GM12878 (cell line): ENCODE data around the gene OMP. TPM values are rescaled to one million over a fixed set of nuclear protein-coding genes. Genes with fewer than 3 reads are reported as not detected.

Source experiments
- ATAC-seq: fragments of 200-7000 bp; cut with Tn5 transposase; 3 replicates; pipeline ENCODE4 v1.9.1; 2020; ENCODE audit warnings: mild to moderate bottlenecking, moderate library complexity
- BruUV-seq: library from RNA; stranded (reverse); fragments of 400-500 nt; replicated peaks from 2 replicates; lab custom pipeline; 2021; lab: Mats Ljungman, UMichigan
- CTCF ChIA-PET: fragments of 300-600 bp; sonication (Branson Sonifier 250); formaldehyde crosslinking; extraction: SDS; loops from one replicate; lab custom pipeline; 2021; ENCODE audit warnings: inconsistent platforms; lab: Yijun Ruan, JAX
- POLR2A ChIA-PET: fragments of 350-600 bp; formaldehyde crosslinking; extraction: SDS; loops from one replicate; lab custom pipeline; 2021; ENCODE audit warnings: inconsistent platforms; lab: Charles Lee
- RAD21 ChIA-PET: fragments of 300-600 bp; sonication (Branson Sonifier 250); formaldehyde crosslinking; loops from one replicate; lab custom pipeline; 2023; ENCODE audit warnings: antibody characterized with exemption; ENCODE audit not compliant: unreplicated experiment; lab: Charles Lee
- SMC1A ChIA-PET: fragments of 300-600 bp; sonication (Branson Sonifier 250); formaldehyde crosslinking; loops from one replicate; lab custom pipeline; 2023; ENCODE audit not compliant: unreplicated experiment, uncharacterized antibody; lab: Charles Lee
- DNase-seq: peaks from one replicate; pipeline ENCODE4 v3.0.0-alpha.2; 2011; ENCODE audit warnings: low read depth, low spot score
- FAIRE-seq: peaks from 3 replicates; lab custom pipeline; 2011; peaks lifted over from hg19 to GRCh38; lab: Jason Lieb, UNC
- H2AFZ ChIP-seq: 2 replicates; pipeline ENCODE4 v1.6.0; 2011; ENCODE audit warnings: low read depth, low read length, control low read depth; ENCODE audit not compliant: control insufficient read depth
- H3K27ac ChIP-seq: 2 replicates; pipeline ENCODE4 v1.5.1; 2011; ENCODE audit warnings: control low read depth; ENCODE audit not compliant: control insufficient read depth, insufficient read depth
- H3K27me3 ChIP-seq, 2 experiments: replicated peaks in 1 of 2; 2 replicates each; pipeline versions ENCODE4 v1.6.0 to v1.6.1; 2011; ENCODE audit warnings: low read length in 1 of 2; ENCODE audit not compliant: control insufficient read depth in 2 of 2, insufficient read depth in 2 of 2
- H3K36me3 ChIP-seq, 2 experiments: 2 replicates each; pipeline ENCODE4 v1.5.1; 2011; ENCODE audit warnings: low read length in 1 of 2; ENCODE audit not compliant: control insufficient read depth in 2 of 2, insufficient read depth in 2 of 2
- H3K4me1 ChIP-seq: 2 replicates; pipeline ENCODE4 v1.6.1; 2011; ENCODE audit warnings: mild to moderate bottlenecking, low read length, moderate library complexity, mixed read lengths; ENCODE audit not compliant: control insufficient read depth, insufficient read depth
- H3K4me2 ChIP-seq: 2 replicates; pipeline ENCODE4 v1.6.0; 2011; ENCODE audit warnings: control low read depth; ENCODE audit not compliant: control insufficient read depth, insufficient read depth
- H3K4me3 ChIP-seq: fragments of 200-600 bp; sonication (generic); 2 replicates; pipeline ENCODE4 v1.5.1; 2016
- H3K79me2 ChIP-seq: 2 replicates; pipeline ENCODE4 v1.6.0; 2011; ENCODE audit warnings: low read length; ENCODE audit not compliant: control insufficient read depth, insufficient read depth
- H3K9ac ChIP-seq: 2 replicates; pipeline ENCODE4 v1.8.0; 2011; ENCODE audit warnings: low read length, control low read depth, mixed read lengths; ENCODE audit not compliant: control insufficient read depth, insufficient read depth
- H3K9me3 ChIP-seq: replicated peaks from 3 replicates; pipeline ENCODE4 v1.5.1; 2011; ENCODE audit warnings: mild to moderate bottlenecking, low read length; ENCODE audit not compliant: control insufficient read depth, insufficient read depth
- H4K20me1 ChIP-seq: 2 replicates; pipeline ENCODE4 v1.6.0; 2011; ENCODE audit not compliant: control insufficient read depth, insufficient read depth
- BCL11A ChIP-seq: IDR thresholded peaks from 2 replicates; pipeline ENCODE4 v1.6.1; 2011; ENCODE audit warnings: low read depth, low read length
- CHD2 ChIP-seq: IDR thresholded peaks from 2 replicates; pipeline ENCODE4 v1.6.1; 2011; ENCODE audit warnings: low read depth, low read length, improper control_type of control experiment, borderline replicate concordance
- FOS ChIP-seq: IDR thresholded peaks from 3 replicates; pipeline ENCODE4 v1.6.1; 2011; ENCODE audit warnings: borderline replicate concordance; ENCODE audit not compliant: insufficient read length; ENCODE audit errors: extremely low read depth
- IRF4 ChIP-seq: IDR thresholded peaks from 2 replicates; pipeline ENCODE4 v1.6.1; 2011; ENCODE audit warnings: low read depth, low read length
- JUNB ChIP-seq: IDR thresholded peaks from 2 replicates; pipeline ENCODE4 v1.6.1; 2016; ENCODE audit warnings: antibody characterized with exemption, mild to moderate bottlenecking
- MEF2A ChIP-seq: IDR thresholded peaks from 2 replicates; pipeline ENCODE4 v1.6.1; 2011; ENCODE audit warnings: low read depth, mild to moderate bottlenecking, low read length, moderate library complexity; ENCODE audit not compliant: insufficient read depth
- MTA2 ChIP-seq: fragments of 450-650 bp; IDR thresholded peaks from 2 replicates; pipeline ENCODE4 v1.6.1; 2016; ENCODE audit warnings: low read depth, mild to moderate bottlenecking, moderate library complexity
- MTA3 ChIP-seq: IDR thresholded peaks from 2 replicates; pipeline ENCODE4 v1.6.1; 2012; ENCODE audit warnings: low read length, inconsistent platforms, borderline replicate concordance
- SMARCA5 ChIP-seq: fragments of 450-650 bp; IDR thresholded peaks from 2 replicates; pipeline ENCODE4 v1.6.1; 2017; ENCODE audit warnings: mild to moderate bottlenecking
- USF1 ChIP-seq: IDR thresholded peaks from 2 replicates; pipeline ENCODE4 v1.6.1; 2011; ENCODE audit warnings: borderline replicate concordance, low read depth, mild to moderate bottlenecking, moderate library complexity, mixed read lengths, low read length; ENCODE audit not compliant: insufficient read depth; ENCODE audit errors: extremely low read length
- YY1 ChIP-seq: IDR thresholded peaks from 2 replicates; pipeline ENCODE4 v1.6.1; 2011; ENCODE audit warnings: low read depth, mild to moderate bottlenecking, low read length
- ZBED1 ChIP-seq: IDR thresholded peaks from 2 replicates; pipeline ENCODE4 v1.6.1; 2016; ENCODE audit warnings: borderline replicate concordance
- ZNF592 ChIP-seq: fragments of 450-650 bp; IDR thresholded peaks from 2 replicates; pipeline ENCODE4 v1.6.1; 2017; ENCODE audit warnings: mild to moderate bottlenecking, moderate library complexity
- ZZZ3 ChIP-seq: IDR thresholded peaks from 2 replicates; pipeline ENCODE4 v1.6.1; 2011; ENCODE audit warnings: low read depth; ENCODE audit not compliant: control insufficient read depth, insufficient read length
- WGBS: methylation state at CpG from one replicate; pipeline ENCODE4 v1.1.6; 2016; ENCODE audit warnings: low lambda C conversion rate; ENCODE audit not compliant: insufficient replicate concordance, insufficient coverage; ENCODE audit errors: missing lambda C conversion rate; 5-methylcytosine and 5-hydroxymethylcytosine counted together
- in situ Hi-C: fragments of 300-500 bp; cut with MboI; formaldehyde crosslinking; loops from 9 replicates; pipeline ENCODE4 v1.14.3; 2018; ENCODE audit warnings: mixed read lengths
- intact Hi-C: fragments of 100-400 bp; cut with micrococcal nuclease; formaldehyde crosslinking; loops from one replicate; pipeline ENCODE4 v1.14.2; 2022; ENCODE audit not compliant: unreplicated experiment
- polyA plus RNA-seq, 11 experiments: library from polyadenylated mRNA; depleted of rRNA in 4 of 11; unstranded in 6 of 11; stranded (reverse) in 5 of 11; fragments of >200 nt; fragmentation: Nextera tagmentation in 4 of 11; fragmentation: Illumina TruSeq in 1 of 11; extraction: Ambion mirVana in 4 of 11; extraction: Trizol in 1 of 11; gene quantifications; 1 replicate in 1 of 11; 2 replicates in 10 of 11; pipeline versions ENCODE4 v1.2.1 to v1.2.3, GENCODE V29; 2011 to 2016; ENCODE audit warnings: inconsistent platforms in 2 of 11, missing spikeins in 2 of 11, low read depth in 1 of 11
- total RNA-seq, 4 experiments: library from RNA; depleted of rRNA in 3 of 4; stranded (reverse); fragments of >200 nt in 3 of 4; fragmentation: Illumina TruSeq in 1 of 4; extraction: Trizol in 1 of 4; gene quantifications; 2 replicates each; pipeline versions ENCODE4 v1.2.1 to v1.2.3, GENCODE V29; 2013 to 2021

Gene OMP
- total and polyA plus RNA-seq, 10 of the 15 experiments (the other 5 are each of a cell fraction or from before 2014, with no cell fraction given) = not detected

- Histone ChIP-seq H4K20me1 (no peaks in the 10 kb centered on the region), H3K27me3 (peaks cover 0 to 3% of the 10 kb centered on the region in 2 experiments; a peak in 2 of 4 replicates), H3K36me3 (no peaks in the 10 kb centered on the region), H2AFZ (no peak overlapping the region), H3K79me2 (no peaks in the 10 kb centered on the region), H3K27ac (no peak overlapping the region), H3K4me1 (0 out of 2 replicates have a peak, but pooled peaks cover 3% of the 10 kb centered on the region), H3K4me2 (no peak overlapping the region), H3K9ac (no peak overlapping the region), H3K9me3 (no peaks in the 10 kb centered on the region), H3K4me3 (no peak overlapping the region)
- TF ChIP-seq SMARCA5 = no peak
- no peak for TF ChIP-seq FOS
- TF ChIP-seq JUNB = no peak
- POLR2A ChIA-PET = no interaction called here
- WGBS = 20% methylated on average over 8 of the region's 8 CpGs
- in situ Hi-C loops (no loop called here), intact Hi-C loops (no loop called here)
- DNase-seq (no peak), ATAC-seq (no peak), FAIRE-seq (no peak)
- RAD21 ChIA-PET = no interaction called here
- no TSS peak for BruUV-seq
- SMC1A ChIA-PET = no interaction called here
- CTCF ChIA-PET = interaction anchor here (0.7 kb wide), 1 partner anchor 16 kb away, joined by 3 read pairs; no protein-coding TSS in a partner anchor
Measured at GRCh38 chr11:77123591-77123990, 21.0 kb downstream of the OMP start.

- ChIA-PET CTCF (interaction anchor here (0.9 kb wide), 1 partner anchor 424 kb away, joined by 3 read pairs; no protein-coding TSS in a partner anchor), SMC1A (no interaction called here), RAD21 (interaction anchor here (0.6 kb wide), 1 partner anchor 251 kb away, joined by 3 read pairs; no protein-coding TSS in a partner anchor), POLR2A (no interaction called here)
- H3K27me3 ChIP-seq = peaks cover 0 to 3% of the 10 kb centered on the region in 2 experiments; a peak in 2 of 4 replicates
- BruUV-seq = no TSS peak
- H4K20me1 ChIP-seq = no peaks in the 10 kb centered on the region
- H3K9me3 ChIP-seq = no peaks in the 10 kb centered on the region
- no peak overlapping the region for H3K9ac ChIP-seq
- H3K4me1 ChIP-seq = 0 out of 2 replicates have a peak, but pooled peaks cover 3% of the 10 kb centered on the region
- no peak overlapping the region for H3K27ac ChIP-seq
- in situ Hi-C loops (no loop called here), intact Hi-C loops (no loop called here)
- WGBS = 50% methylated on average over 8 of the region's 8 CpGs
- H3K79me2 ChIP-seq = no peaks in the 10 kb centered on the region
- no peak for ATAC-seq
- no peak overlapping the region for H2AFZ ChIP-seq
- DNase-seq = no peak
- no peak overlapping the region for H3K4me3 ChIP-seq
- FAIRE-seq = no peak
- no peaks in the 10 kb centered on the region for H3K36me3 ChIP-seq
- no peak overlapping the region for H3K4me2 ChIP-seq
- TF ChIP-seq CHD2 (no peak), MTA3 (no peak), MTA2 (no peak), ZZZ3 (no peak), USF1 (no peak), ZBED1 (no peak), MEF2A (no peak), IRF4 (no peak), ZNF592 (no peak), YY1 (no peak), BCL11A (no peak)
Measured at GRCh38 chr11:77124041-77124440, 21.4 kb downstream of the OMP start.
